HG03095 (cell line): ENCODE measurements around the gene NTF4.
"Not testable (repeated sequence)": the region's sequence is repeated elsewhere in the genome, so short reads cannot be mapped to it uniquely, and the experiment has no call there.

Experiments used
- ATAC-seq: cut with Tn5 transposase; IDR thresholded peaks from one replicate; pipeline ENCODE4 v1.9.1; 2021; ENCODE audit warnings: moderate library complexity; ENCODE audit not compliant: unreplicated experiment

Gene NTF4

DNA sequence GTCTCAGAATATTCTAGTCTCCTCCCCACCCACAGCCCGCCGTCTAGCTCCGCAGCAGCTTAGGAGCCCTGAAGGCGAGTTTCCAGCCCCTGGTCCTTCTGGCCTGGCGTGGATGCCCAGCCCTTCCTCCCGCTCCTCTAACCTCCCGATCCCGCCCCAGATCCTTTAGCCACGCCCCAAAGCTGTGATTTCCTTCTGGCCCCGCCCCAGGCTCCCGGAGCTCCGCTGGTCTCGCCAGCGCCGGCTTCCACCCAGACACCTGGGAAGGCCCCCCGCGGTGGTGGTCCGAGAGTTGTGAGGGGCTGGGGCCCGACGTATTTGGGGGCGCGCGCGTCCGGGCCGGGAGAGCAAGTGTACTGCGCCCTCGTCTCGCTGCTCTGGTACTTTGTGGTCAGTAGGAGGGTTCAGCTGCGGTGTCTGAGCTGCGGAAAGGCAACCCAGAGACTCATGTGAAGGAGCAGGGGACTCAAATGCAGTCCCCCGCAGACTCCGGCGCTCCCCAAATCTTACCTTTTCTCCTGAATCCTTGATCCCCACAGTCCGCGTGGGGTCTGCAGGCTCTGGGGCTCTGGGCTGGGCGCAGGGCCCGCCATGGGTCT, 6.9 kb downstream of the NTF4 start, which contains the start of gene CGB7:
Gene CGB7 (minus strand): TSS at position 114 of the 599 bp plus-strand sequence. CDS start 2,374 bp downstream, outside the sequence.
- ATAC-seq: no peak

- not testable (repeated sequence) for ATAC-seq
Observed at GRCh38 chr19:49056902-49057596, 7.6 kb downstream of the NTF4 start.

- no peak for ATAC-seq
Observed at GRCh38 chr19:49056101-49056901, 8.3 kb downstream of the NTF4 start.

DNA sequence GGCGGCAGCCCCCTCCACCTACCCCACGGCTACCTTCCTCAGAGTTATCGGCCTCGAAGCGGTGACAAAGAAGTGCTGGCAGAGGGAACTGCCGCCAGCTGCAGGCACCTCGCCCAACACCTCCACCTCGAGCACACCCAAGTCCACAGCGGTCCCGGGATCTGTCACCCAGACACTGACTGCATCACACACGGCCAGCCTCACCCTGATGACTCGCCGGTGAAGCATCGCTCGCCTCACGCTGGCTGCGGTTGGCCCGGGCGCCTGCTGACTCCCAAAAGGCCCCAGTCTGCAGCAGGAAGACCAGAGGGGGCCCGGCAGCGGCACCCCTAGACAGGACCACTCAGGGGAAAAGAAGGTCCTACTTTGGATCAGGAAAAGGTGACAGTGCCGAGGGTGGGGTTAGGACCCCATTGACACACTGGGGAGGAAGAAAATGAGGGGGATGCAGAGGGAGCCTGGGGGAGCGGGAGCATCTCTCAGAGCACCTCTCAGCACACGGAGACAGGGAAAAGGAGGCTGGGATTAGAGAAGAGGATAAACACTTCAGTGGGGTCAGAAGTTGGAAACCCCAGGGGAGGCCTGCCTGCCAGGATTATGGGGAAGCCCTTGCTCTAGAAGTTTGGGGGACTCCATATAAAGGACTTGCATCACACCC, 14.1 kb downstream of the NTF4 start:
- not testable (repeated sequence) for ATAC-seq

DNA sequence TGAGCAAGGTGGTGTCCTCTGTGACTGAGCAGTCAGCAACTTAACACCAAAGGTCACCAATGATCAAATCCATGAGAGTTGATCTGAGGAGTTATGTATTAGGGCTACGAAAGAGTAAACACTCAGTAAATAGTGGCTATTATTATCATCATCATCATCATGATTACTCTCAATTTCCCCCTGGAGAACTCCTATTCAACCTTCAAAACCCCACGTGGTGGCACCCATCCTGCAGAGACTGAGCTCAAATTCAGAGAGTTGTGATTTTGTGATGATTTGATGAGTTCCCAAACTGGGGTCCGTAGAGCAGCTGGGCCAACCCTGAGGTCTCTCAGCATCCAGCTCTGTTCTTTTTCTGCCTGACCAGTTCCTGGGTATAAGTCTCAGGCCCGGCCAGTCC, 14.8 kb downstream of the NTF4 start:
- not testable (repeated sequence) for ATAC-seq

GRCh38 chr19:49049011-49049410, 15.6 kb downstream of the NTF4 start, which contains the start of gene CGB8:
Gene CGB8, minus strand, starts transcription at chr19:49049111. Its CDS starts 372 bp downstream, at chr19:49048739.
- not testable (repeated sequence) for ATAC-seq

- not testable (repeated sequence) for ATAC-seq
Observed at GRCh38 chr19:49043548-49043947, 21.1 kb downstream of the NTF4 start, which contains the start of gene CGB5. Gene CGB5, plus strand, starts transcription at chr19:49043848. Its CDS starts 362 bp downstream, at chr19:49044210.

GRCh38 chr19:49042666-49043065, 22.0 kb downstream of the NTF4 start:
- not testable (repeated sequence) for ATAC-seq

DNA sequence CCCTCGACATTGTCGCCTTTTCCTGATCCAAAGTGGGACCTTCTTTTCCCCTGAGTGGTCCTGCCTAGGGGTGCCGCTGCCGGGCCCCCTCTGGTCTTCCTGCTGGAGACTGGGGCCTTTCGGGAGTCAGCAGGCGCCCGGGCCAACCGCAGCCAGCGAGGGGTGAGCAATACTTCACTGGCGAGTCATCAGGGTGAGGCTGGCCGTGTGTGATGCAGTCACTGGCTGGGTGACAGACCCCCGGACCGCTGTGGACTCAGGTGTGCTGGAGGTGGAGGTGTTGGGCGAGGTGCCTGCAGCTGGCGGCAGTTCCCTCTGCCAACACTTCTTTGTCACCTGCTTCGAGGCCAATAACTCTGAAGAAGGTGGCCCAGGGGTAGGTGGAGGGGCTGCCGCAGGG, 22.4 kb downstream of the NTF4 start:
- no peak for ATAC-seq

DNA sequence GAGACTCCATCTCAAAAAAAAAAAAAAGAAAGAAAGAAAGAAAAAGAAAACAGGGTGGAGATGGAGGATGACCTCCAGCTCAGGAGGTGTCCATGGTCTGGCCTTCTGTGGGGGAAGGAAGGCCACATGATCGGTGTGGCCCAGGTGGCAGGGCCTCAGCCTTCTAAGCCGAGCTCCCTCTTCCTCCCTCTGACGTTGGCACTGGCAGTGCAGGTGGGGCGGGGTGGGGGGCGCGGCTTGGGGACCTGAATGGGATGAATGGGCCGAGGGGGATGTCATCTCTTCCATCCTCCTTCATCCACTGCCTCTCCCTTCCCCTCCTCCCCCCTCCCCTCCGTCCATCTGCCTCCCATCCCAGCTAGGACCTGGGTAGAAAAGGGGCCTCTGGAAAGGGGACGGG, 24.9 kb downstream of the NTF4 start:
- not testable (repeated sequence) for ATAC-seq

DNA sequence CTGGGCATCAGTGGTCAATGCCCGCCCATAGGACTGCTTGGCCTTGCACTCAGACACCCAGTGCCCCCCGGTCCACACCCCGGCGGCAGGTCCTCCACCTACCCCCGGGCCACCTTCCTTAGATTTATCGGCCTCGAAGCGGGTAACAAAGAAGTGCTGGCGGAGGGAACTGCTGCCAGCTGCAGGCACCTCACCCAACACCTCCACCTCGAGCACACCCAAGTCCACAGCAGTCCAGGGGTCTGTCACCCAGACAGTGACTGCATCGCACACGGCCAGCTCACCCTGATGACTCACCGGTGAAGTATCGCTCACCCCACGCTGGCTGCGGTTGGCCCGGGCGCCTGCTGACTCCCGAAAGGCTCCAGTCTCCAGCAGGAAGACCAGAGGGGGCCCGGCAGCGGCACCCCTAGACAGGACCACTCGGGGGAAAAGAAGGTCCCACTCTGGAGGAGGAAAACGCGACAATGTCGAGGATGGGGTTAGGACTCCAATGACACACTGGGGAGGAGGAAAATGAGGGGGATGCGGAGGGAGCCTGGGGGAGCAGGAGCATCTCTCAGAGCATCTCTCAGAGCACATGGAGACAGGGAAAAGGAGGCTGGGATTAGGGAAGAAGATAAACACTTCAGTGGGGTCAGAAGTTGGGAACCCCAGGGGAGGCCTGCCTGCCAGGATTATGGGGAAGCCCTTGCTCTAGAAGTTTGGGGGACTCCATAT, 25.9 kb downstream of the NTF4 start:
- not testable (repeated sequence) for ATAC-seq

- not testable (repeated sequence) for ATAC-seq
Observed at GRCh38 chr19:49038111-49038510, 26.5 kb downstream of the NTF4 start.

- ATAC-seq: not testable (repeated sequence)
Observed at GRCh38 chr19:49036815-49037214, 27.8 kb downstream of the NTF4 start, which contains the start of gene CGB1. Gene CGB1, minus strand, starts transcription at chr19:49036895. Its CDS starts 184 bp downstream, at chr19:49036711.

DNA sequence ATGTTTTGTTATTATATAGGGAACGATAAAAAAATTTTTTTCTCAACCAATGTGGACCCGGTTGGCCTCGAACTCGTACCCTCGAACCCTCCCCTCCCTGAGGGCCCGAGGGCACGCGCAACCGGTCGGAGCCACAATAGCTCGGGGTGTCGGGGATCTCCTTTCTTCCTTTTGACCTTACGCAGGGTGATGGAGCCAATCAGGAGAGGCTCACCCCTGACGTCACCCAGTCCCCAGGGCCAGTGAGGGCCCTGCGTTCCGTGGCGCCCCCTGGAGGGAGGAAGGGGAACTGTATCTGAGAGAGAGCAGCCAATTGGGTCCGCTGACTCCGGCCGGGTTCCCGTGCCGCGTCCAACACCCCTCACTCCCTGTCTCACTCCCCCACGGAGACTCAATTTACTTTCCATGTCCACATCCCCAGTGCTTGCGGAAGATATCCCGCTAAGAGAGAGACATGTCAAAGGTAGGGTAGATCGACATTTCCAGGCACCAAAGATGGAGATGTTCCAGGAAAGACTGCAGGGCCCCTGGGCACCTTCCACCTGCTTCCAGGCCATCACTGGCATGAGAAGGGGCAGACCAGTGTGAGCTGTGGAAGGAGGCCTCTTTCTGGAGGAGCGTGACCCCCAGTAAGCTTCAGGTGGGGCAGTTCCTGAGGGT, 32.8 kb downstream of the NTF4 start, which contains the start of gene CGB2:
Gene CGB2 (plus strand): TSS at position 249 of the 660 bp plus-strand sequence. CDS start 206 bp downstream, at position 455.
- not testable (repeated sequence) for ATAC-seq

DNA sequence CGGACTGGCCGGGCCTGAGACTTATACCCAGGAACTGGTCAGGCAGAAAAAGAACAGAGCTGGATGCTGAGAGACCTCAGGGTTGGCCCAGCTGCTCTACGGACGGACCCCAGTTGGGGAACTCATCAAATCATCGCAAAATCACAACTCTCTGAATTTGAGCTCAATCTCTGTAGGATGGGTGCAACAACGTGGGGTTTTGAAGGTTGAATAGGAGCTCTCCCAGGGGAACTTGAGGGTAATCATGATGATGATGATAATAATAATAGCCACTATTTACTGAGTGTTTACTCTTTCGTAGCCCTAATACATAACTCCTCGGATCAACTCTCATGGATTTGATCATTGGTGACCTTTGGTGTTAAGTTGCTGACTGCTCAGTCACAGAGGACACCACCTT, 34.3 kb downstream of the NTF4 start:
- not testable (repeated sequence) for ATAC-seq

DNA sequence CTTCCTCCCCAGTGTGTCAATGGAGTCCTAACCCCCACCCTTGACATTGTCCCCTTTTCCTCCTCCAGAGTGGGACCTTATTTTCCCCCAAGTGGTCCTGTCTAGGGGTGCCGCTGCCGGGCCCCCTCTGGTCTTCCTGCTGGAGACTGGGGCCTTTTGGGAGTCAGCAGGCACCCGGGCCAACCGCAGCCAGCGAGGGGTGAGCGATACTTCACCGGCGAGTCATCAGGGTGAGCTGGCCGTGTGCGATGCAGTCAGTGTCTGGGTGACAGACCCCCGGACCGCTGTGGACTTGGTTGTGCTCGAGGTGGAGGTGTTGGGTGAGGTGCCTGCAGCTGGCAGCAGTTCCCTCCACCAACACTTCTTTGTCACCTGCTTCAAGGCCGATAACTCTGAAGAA, 34.9 kb downstream of the NTF4 start:
- not testable (repeated sequence) for ATAC-seq

- ATAC-seq: not testable (repeated sequence)
Observed at GRCh38 chr19:49028686-49029085, 35.9 kb downstream of the NTF4 start.

- ATAC-seq: not testable (repeated sequence)
Observed at GRCh38 chr19:49025599-49025998, 39.0 kb downstream of the NTF4 start.

- ATAC-seq: not testable (repeated sequence)
Observed at GRCh38 chr19:49025088-49025487, 39.5 kb downstream of the NTF4 start.
